Activated T-cell treated with anti-CD3 and anti-CD28 coated beads, Interleukin-2, amount 50 U/mL, for 4 hours (primary cell): ENCODE data around the gene PHOX2B. TPM values are rescaled to one million over a fixed set of nuclear protein-coding genes. Genes with fewer than 3 reads are reported as not detected.

Source experiments
- ATAC-seq, 2 donors: fragments of 200-7000 bp; cut with Tn5 transposase; one replicate each; pipeline ENCODE4 v1.10.0; 2021
- DNase-seq: peaks from one replicate; pipeline ENCODE4 v3.0.0-alpha.2; 2020
- H3K27me3 Mint-ChIP-seq: one replicate; pipeline ENCODE4 v1.8.0; 2021; ENCODE audit warnings: low read depth, mixed read lengths
- H3K36me3 Mint-ChIP-seq: one replicate; pipeline ENCODE4 v1.8.0; 2022; ENCODE audit warnings: mixed read lengths; ENCODE audit not compliant: insufficient read depth
- H3K4me1 Mint-ChIP-seq: one replicate; pipeline ENCODE4 v1.8.0; 2021; ENCODE audit warnings: low read depth, mixed read lengths
- H3K4me3 Mint-ChIP-seq: one replicate; pipeline ENCODE4 v1.8.0; 2021; ENCODE audit warnings: mild to moderate bottlenecking, moderate library complexity, mixed read lengths
- H3K9me3 Mint-ChIP-seq: one replicate; pipeline ENCODE4 v1.8.0; 2021; ENCODE audit warnings: mixed read lengths
- total RNA-seq, 3 donors: library from RNA; stranded (reverse); gene quantifications; one replicate each; pipeline ENCODE4 v1.2.1, GENCODE V29; 2021

Gene PHOX2B
- total RNA-seq, 3 donors from 2014 or later = not detected

DNA sequence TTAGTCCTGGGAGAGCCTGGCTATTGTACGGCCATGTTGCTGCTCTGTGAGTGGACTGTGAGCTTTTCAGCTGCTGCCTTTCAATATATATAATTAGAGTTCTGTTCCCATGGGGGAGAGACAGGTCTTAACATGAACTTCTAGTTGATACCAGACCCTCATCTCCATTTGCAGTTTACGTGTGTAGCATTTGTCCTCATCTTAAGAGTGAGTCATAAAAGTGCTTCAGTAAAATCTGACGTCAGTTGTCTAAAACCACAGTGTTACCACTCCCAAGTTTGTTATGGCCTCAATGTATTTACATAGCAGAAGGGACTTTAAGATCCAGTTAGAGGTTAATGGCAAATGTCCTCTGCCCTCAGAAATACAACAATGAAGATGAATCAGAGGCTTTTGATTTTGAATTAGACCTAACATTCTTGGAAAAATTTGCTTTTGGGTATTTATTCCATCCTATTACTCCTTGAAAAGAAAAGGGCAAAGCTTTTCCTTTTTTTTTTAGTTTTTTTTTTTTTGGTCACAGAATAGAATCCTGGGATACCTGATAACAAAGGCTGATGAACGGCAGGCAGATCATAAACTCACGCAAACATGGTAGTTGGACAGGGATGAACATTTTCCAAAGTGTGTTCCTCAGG lies 38.6 kb downstream of the PHOX2B start:
- H3K4me1 Mint-ChIP-seq = no peaks in the 10 kb centered on the region
- H3K4me3 Mint-ChIP-seq = no peak overlapping the region
- DNase-seq = no peak
- ATAC-seq = no peak
- H3K36me3 Mint-ChIP-seq = no peaks in the 10 kb centered on the region
- peaks cover 2% of the 10 kb centered on the region for H3K27me3 Mint-ChIP-seq
- H3K9me3 Mint-ChIP-seq = peaks cover 9% of the 10 kb centered on the region

DNA sequence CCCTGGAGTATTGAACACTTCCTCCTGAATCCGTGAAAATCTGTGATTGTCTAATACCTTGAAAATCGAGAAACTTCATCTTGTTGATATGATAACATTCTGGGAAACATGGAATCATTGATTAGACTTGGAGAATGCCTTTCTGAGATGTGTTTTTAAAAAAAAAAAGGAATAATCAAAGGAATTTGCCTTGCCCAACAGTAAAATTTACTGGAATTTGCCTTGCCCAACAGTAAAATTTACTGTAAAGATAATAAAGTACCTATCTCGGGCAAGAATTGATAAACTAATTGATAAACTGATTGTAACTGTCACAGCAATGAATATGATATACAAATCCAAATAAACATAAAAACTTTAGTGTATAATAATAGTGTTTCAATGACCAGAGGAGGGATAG lies 44.7 kb downstream of the PHOX2B start:
- DNase-seq (no peak), ATAC-seq (no peak)
- Mint-ChIP-seq H3K4me3 (no peak overlapping the region), H3K9me3 (peaks cover 4% of the 10 kb centered on the region), H3K4me1 (no peaks in the 10 kb centered on the region), H3K36me3 (no peaks in the 10 kb centered on the region), H3K27me3 (peaks cover 8% of the 10 kb centered on the region)

DNA sequence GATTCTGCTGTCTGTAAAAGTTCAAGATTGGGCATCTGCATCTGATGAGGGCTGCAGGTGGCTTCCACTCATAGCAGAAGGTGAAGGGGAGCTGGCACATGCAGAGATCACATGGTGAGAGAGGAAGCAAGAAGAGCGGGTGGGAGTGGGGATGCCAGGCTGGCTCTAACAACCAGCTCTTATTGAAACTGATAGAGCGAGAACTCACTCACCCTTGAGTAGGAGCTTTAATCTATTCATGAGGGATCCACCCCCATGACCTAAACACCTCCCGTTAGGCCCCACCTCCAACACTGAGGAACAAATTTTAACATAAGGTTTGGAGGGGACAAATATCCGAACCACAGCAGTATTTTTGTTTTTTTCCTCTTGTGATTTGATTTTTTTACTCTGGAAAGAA lies 45.8 kb downstream of the PHOX2B start:
- ATAC-seq = no peak
- Mint-ChIP-seq H3K4me1 (no peaks in the 10 kb centered on the region), H3K9me3 (peaks cover 4% of the 10 kb centered on the region), H3K4me3 (no peak overlapping the region), H3K27me3 (peaks cover 14% of the 10 kb centered on the region), H3K36me3 (no peaks in the 10 kb centered on the region)
- no peak for DNase-seq

DNA sequence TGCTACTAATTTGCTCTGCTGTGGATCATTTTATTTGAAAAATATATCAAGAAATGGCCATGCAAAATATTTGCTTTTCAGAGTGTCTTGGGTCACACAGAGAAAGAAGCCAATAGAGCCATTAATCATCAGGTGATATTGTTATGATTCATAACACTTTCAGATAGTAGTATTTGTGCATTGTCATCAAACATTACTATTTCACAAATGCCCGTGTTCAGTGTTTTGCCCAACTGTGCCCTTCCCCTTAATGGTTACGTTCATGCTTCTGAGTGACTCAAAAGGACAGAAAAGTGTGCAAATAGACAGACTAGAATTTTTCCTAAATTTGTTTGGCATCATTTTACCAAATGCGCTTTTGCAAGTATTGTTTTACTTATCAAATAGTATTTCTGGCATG lies 46.5 kb downstream of the PHOX2B start:
- no peak for DNase-seq
- no peaks in the 10 kb centered on the region for H3K4me1 Mint-ChIP-seq
- H3K27me3 Mint-ChIP-seq = peaks cover 16% of the 10 kb centered on the region
- ATAC-seq = no peak
- H3K36me3 Mint-ChIP-seq = no peaks in the 10 kb centered on the region
- peaks cover 4% of the 10 kb centered on the region for H3K9me3 Mint-ChIP-seq
- no peak overlapping the region for H3K4me3 Mint-ChIP-seq

DNA sequence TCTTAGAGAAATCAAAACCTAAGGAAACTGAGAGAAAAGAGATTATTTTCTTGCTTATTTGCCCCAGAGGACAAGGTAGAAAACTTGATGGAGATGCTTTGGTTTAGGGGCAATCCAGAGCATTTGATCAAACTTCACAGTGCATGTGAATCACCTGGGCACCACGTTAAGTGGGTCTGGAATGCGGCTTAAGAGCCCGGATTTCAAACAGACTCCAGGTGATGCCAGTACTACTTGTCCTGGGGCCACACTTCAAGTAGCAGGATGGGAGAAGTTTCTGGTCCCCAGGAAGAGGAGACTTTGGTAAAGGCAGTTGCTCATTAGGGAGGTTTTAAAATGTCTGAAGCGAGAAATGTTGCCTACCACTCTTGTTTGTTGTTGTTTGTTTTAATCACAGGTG lies 51.8 kb downstream of the PHOX2B start:
- Mint-ChIP-seq H3K4me1 (no peaks in the 10 kb centered on the region), H3K36me3 (no peaks in the 10 kb centered on the region)
- ATAC-seq = no peak

DNA sequence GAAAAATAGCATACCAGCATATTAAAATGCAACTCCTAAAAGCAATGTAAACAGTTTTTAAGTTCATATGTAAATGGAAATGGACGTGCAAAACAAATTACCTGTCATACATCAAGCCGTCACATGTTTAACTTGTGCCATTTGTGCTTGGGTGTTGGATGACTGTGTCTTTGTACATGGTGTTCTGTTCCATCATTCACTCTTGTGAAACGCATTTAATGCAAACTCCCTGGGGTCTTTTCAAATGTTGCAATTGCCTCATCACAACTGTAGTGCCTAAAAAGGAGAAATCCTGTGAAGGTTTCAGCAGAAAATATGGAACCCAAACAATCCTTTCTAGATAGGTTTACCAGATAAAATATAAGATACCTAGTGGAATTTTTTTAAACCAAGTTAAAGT lies 52.4 kb downstream of the PHOX2B start:
- no peak for ATAC-seq
- Mint-ChIP-seq H3K4me1 (no peaks in the 10 kb centered on the region), H3K36me3 (no peaks in the 10 kb centered on the region), H3K9me3 (no peaks in the 10 kb centered on the region), H3K27me3 (peaks cover 10% of the 10 kb centered on the region), H3K4me3 (no peak overlapping the region)
- no peak for DNase-seq

More for the DNA sequence above, 51.8 kb downstream of the PHOX2B start:
- H3K9me3 Mint-ChIP-seq = no peaks in the 10 kb centered on the region
- DNase-seq = no peak
- H3K4me3 Mint-ChIP-seq = no peak overlapping the region
- peaks cover 14% of the 10 kb centered on the region for H3K27me3 Mint-ChIP-seq

Other genes starting within 250 kb of the PHOX2B start
- gene LIMCH1, start 210.6 kb downstream of the PHOX2B start, total RNA-seq = under 1 TPM; 0.11 to 0.34 (median 0.15) TPM
- gene TMEM33, start 186.7 kb upstream of the PHOX2B start, total RNA-seq = 100 to 1,000 TPM in 1 of 3 donors, 10 to 100 TPM in 2; 89.1 to 103 (median 99.4) TPM
- under 1 TPM; 0.27 to 0.42 (median 0.38) TPM for gene DCAF4L1, start 233.0 kb upstream of the PHOX2B start, total RNA-seq
- 10 to 100 TPM; 36.4 to 44.3 (median 37.6) TPM for gene SLC30A9, start 241.8 kb upstream of the PHOX2B start, total RNA-seq